GM23338 (cell line): ENCODE measurements around the gene PTPRN2. TPM values are rescaled to one million over a fixed set of nuclear protein-coding genes. Genes with fewer than 3 reads are reported as not detected.

Source experiments
- ATAC-seq: fragments of 200-7000 bp; cut with Tn5 transposase; 3 replicates; pipeline ENCODE4 v1.9.1; 2020
- DNase-seq: peaks from one replicate; pipeline ENCODE4 v3.0.0-alpha.2; 2015; ENCODE audit warnings: low spot score
- H2AFZ ChIP-seq: fragments of 200-600 bp; sonication (generic); 2 replicates; pipeline ENCODE4 v1.8.0; 2016; ENCODE audit warnings: antibody characterized with exemption, mild to moderate bottlenecking, moderate library complexity
- H3F3A ChIP-seq: fragments of 200-600 bp; sonication (generic); replicated peaks from 2 replicates; pipeline ENCODE4 v1.8.0; 2017; ENCODE audit warnings: antibody characterized with exemption, mixed run types, low read depth
- H3K27ac ChIP-seq: fragments of 200-600 bp; sonication (generic); 2 replicates; pipeline ENCODE4 v1.6.1; 2016; ENCODE audit warnings: low read depth
- H3K27me3 ChIP-seq: fragments of 200-600 bp; sonication (generic); 2 replicates; pipeline ENCODE4 v1.8.0; 2016; ENCODE audit warnings: mild to moderate bottlenecking, mixed run types, moderate library complexity; ENCODE audit not compliant: insufficient read depth
- H3K36me3 ChIP-seq: fragments of 200-600 bp; sonication (generic); 2 replicates; pipeline ENCODE4 v1.8.0; 2016; ENCODE audit warnings: mild to moderate bottlenecking; ENCODE audit not compliant: insufficient read depth
- H3K4me1 ChIP-seq: fragments of 200-600 bp; sonication (generic); 2 replicates; pipeline ENCODE4 v1.8.0; 2016; ENCODE audit warnings: mild to moderate bottlenecking, moderate library complexity; ENCODE audit not compliant: insufficient read depth
- H3K4me2 ChIP-seq: fragments of 200-600 bp; sonication (generic); 2 replicates; pipeline ENCODE4 v1.7.1; 2017; ENCODE audit warnings: mixed run types
- H3K4me3 ChIP-seq: fragments of 200-600 bp; sonication (generic); 2 replicates; pipeline ENCODE4 v1.6.1; 2016; ENCODE audit warnings: mixed run types
- H3K79me2 ChIP-seq: fragments of 200-600 bp; sonication (generic); replicated peaks from 2 replicates; pipeline ENCODE4 v1.8.0; 2017; ENCODE audit warnings: mild to moderate bottlenecking; ENCODE audit not compliant: insufficient read depth
- H3K9me2 ChIP-seq: fragments of 200-600 bp; sonication (generic); 2 replicates; pipeline ENCODE4 v1.8.0; 2017; ENCODE audit not compliant: insufficient read depth
- H4K20me1 ChIP-seq: fragments of 200-600 bp; sonication (generic); replicated peaks from 2 replicates; pipeline ENCODE4 v1.8.0; 2017; ENCODE audit warnings: mild to moderate bottlenecking; ENCODE audit not compliant: insufficient read depth
- H3K27ac Mint-ChIP-seq: 2 replicates; pipeline ENCODE4 v1.8.0; 2020; ENCODE audit warnings: inconsistent platforms, mild to moderate bottlenecking, moderate library complexity, mixed read lengths
- H3K27me3 Mint-ChIP-seq: 3 replicates; pipeline ENCODE4 v1.8.0; 2022; ENCODE audit warnings: low read depth, mild to moderate bottlenecking, moderate library complexity, mixed read lengths, inconsistent platforms; ENCODE audit not compliant: insufficient read depth, poor library complexity
- H3K36me3 Mint-ChIP-seq: 3 replicates; pipeline ENCODE4 v1.8.0; 2021; ENCODE audit warnings: low read depth, mild to moderate bottlenecking, inconsistent platforms, moderate library complexity, mixed read lengths
- H3K4me1 Mint-ChIP-seq: 3 replicates; pipeline ENCODE4 v1.8.0; 2020; ENCODE audit warnings: mild to moderate bottlenecking, inconsistent platforms, mixed read lengths
- H3K4me3 Mint-ChIP-seq: 3 replicates; pipeline ENCODE4 v1.8.0; 2021; ENCODE audit warnings: moderate library complexity, mild to moderate bottlenecking, inconsistent platforms, mixed read lengths
- H3K9me3 Mint-ChIP-seq: 3 replicates; pipeline ENCODE4 v1.8.0; 2020; ENCODE audit warnings: moderate library complexity, mild to moderate bottlenecking, inconsistent platforms, mixed read lengths
- EZH2 ChIP-seq: fragments of 200-600 bp; sonication (generic); IDR thresholded peaks from one replicate; pipeline ENCODE4 v1.8.0; 2017; ENCODE audit warnings: antibody characterized with exemption, mild to moderate bottlenecking, low read depth; ENCODE audit not compliant: unreplicated experiment
- EZH2phosphoT487 ChIP-seq: fragments of 200-600 bp; sonication (generic); IDR thresholded peaks from one replicate; pipeline ENCODE4 v1.8.1; 2018; ENCODE audit warnings: antibody characterized with exemption; ENCODE audit not compliant: unreplicated experiment
- JUNB ChIP-seq: IDR thresholded peaks from one replicate; pipeline ENCODE4 v1.6.1; 2016; ENCODE audit warnings: antibody characterized with exemption; ENCODE audit not compliant: unreplicated experiment
- NANOG ChIP-seq: IDR thresholded peaks from 2 replicates; pipeline ENCODE4 v1.6.1; 2016; ENCODE audit warnings: antibody characterized with exemption, borderline replicate concordance
- STAT1 ChIP-seq: IDR thresholded peaks from one replicate; pipeline ENCODE4 v1.6.1; 2016; ENCODE audit warnings: antibody characterized with exemption; ENCODE audit not compliant: unreplicated experiment
- polyA plus RNA-seq: library from polyadenylated mRNA; unstranded; fragments of >200 nt; fragmentation: Nextera tagmentation; extraction: Ambion mirVana; gene quantifications from 2 replicates; pipeline ENCODE4 v1.2.1, GENCODE V29; 2016
- total RNA-seq: library from RNA; depleted of rRNA; stranded (reverse); fragments of >200 nt; shearing (Covaris generic); gene quantifications from 2 replicates; pipeline ENCODE4 v1.2.3, GENCODE V29; 2014
- TF ChIP-seq, protein P1 (sequence below): fragments of 250-450 bp; sonication (Bioruptor Pico); IDR thresholded peaks from 2 replicates; pipeline ENCODE4 v1.5.0; 2020; ENCODE audit warnings: mild to moderate bottlenecking, moderate library complexity
- TF ChIP-seq, protein P2 (sequence below): IDR thresholded peaks from 2 replicates; pipeline ENCODE4 v1.6.1; 2016; ENCODE audit warnings: antibody characterized with exemption
- TF ChIP-seq, protein P3 (sequence below), 2 experiments: fragments of 200-600 bp in 1 of 2; sonication (generic) in 1 of 2; conservative IDR thresholded peaks; 2 replicates each; pipeline versions ENCODE4 v1.5.1 to v1.6.1; 2016 to 2017; ENCODE audit warnings: antibody characterized with exemption in 2 of 2, low read depth in 2 of 2, mild to moderate bottlenecking in 2 of 2, moderate library complexity in 1 of 2

The PTPRN2 gene
- total and polyA plus RNA-seq, 2 experiments from 2014 or later: 0.87 to 4.0 TPM

DNA sequence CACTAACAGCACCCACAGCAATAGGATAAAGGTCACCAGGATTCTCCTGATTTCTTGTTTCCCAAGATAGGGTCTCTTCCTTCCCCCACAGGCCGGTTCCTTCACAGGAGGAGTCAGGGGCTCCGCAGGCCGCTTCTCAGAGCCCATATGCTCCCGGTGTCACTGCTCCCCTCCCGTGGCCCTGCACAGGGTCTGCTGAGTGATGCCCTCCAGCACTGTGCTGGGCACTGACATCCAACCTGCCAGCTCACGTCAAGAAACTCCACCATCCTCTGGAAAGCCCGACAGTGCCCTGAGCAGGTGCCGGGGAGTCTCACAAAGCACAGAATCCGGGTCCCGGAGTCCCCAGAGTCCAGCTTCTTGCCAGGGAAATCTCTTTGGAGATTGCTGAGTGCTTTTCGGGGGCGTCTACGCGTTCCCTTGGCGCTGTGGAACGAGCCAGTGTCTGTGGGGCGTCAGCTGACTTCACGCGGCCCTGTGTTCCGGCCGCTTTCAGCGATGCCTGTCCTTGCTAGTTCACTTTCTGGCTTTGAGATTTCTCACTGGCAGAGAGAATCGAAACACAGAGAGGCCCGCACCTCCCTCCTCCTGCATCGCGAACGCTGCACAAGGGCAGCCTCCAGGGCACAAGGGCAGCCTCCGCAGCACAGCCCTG lies 683.3 kb downstream of the PTPRN2 start:
- Mint-ChIP-seq H3K27me3 (peaks cover 3% of the 10 kb centered on the region), H3K4me3 (no peak overlapping the region), H3K9me3 (peaks cover 98% of the 10 kb centered on the region), H3K27ac (no peak overlapping the region), H3K36me3 (peaks cover 50% of the 10 kb centered on the region), H3K4me1 (no peaks in the 10 kb centered on the region)
- H3K4me3 ChIP-seq: no peak overlapping the region
- H3F3A ChIP-seq: no peaks in the 10 kb centered on the region
- H4K20me1 ChIP-seq: no peaks in the 10 kb centered on the region
- no peak for ATAC-seq
- H3K9me2 ChIP-seq: no peaks in the 10 kb centered on the region
- no peak overlapping the region for H3K27ac ChIP-seq
- no peaks in the 10 kb centered on the region for H3K27me3 ChIP-seq
- H3K79me2 ChIP-seq: no peaks in the 10 kb centered on the region
- H3K36me3 ChIP-seq: no peaks in the 10 kb centered on the region
- no peak overlapping the region for H2AFZ ChIP-seq
- no peaks in the 10 kb centered on the region for H3K4me1 ChIP-seq
- no peak for DNase-seq
- H3K4me2 ChIP-seq: no peak overlapping the region
- no peak for TF ChIP-seq EZH2
- TF ChIP-seq, protein P1, sequence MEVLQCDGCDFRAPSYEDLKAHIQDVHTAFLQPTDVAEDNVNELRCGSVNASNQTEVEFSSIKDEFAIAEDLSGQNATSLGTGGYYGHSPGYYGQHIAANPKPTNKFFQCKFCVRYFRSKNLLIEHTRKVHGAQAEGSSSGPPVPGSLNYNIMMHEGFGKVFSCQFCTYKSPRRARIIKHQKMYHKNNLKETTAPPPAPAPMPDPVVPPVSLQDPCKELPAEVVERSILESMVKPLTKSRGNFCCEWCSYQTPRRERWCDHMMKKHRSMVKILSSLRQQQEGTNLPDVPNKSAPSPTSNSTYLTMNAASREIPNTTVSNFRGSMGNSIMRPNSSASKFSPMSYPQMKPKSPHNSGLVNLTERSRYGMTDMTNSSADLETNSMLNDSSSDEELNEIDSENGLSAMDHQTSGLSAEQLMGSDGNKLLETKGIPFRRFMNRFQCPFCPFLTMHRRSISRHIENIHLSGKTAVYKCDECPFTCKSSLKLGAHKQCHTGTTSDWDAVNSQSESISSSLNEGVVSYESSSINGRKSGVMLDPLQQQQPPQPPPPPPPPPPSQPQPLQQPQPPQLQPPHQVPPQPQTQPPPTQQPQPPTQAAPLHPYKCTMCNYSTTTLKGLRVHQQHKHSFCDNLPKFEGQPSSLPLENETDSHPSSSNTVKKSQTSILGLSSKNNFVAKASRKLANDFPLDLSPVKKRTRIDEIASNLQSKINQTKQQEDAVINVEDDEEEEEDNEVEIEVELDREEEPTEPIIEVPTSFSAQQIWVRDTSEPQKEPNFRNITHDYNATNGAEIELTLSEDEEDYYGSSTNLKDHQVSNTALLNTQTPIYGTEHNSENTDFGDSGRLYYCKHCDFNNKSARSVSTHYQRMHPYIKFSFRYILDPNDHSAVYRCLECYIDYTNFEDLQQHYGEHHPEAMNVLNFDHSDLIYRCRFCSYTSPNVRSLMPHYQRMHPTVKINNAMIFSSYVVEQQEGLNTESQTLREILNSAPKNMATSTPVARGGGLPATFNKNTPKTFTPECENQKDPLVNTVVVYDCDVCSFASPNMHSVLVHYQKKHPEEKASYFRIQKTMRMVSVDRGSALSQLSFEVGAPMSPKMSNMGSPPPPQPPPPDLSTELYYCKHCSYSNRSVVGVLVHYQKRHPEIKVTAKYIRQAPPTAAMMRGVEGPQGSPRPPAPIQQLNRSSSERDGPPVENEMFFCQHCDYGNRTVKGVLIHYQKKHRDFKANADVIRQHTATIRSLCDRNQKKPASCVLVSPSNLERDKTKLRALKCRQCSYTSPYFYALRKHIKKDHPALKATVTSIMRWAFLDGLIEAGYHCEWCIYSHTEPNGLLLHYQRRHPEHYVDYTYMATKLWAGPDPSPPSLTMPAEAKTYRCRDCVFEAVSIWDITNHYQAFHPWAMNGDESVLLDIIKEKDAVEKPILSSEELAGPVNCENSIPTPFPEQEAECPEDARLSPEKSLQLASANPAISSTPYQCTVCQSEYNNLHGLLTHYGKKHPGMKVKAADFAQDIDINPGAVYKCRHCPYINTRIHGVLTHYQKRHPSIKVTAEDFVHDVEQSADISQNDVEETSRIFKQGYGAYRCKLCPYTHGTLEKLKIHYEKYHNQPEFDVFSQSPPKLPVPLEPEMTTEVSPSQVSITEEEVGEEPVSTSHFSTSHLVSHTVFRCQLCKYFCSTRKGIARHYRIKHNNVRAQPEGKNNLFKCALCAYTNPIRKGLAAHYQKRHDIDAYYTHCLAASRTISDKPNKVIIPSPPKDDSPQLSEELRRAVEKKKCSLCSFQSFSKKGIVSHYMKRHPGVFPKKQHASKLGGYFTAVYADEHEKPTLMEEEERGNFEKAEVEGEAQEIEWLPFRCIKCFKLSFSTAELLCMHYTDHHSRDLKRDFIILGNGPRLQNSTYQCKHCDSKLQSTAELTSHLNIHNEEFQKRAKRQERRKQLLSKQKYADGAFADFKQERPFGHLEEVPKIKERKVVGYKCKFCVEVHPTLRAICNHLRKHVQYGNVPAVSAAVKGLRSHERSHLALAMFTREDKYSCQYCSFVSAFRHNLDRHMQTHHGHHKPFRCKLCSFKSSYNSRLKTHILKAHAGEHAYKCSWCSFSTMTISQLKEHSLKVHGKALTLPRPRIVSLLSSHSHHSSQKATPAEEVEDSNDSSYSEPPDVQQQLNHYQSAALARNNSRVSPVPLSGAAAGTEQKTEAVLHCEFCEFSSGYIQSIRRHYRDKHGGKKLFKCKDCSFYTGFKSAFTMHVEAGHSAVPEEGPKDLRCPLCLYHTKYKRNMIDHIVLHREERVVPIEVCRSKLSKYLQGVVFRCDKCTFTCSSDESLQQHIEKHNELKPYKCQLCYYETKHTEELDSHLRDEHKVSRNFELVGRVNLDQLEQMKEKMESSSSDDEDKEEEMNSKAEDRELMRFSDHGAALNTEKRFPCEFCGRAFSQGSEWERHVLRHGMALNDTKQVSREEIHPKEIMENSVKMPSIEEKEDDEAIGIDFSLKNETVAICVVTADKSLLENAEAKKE: no peak
- no peak for TF ChIP-seq EZH2phosphoT487
- TF ChIP-seq NANOG: no peak
- no peak for TF ChIP-seq STAT1
- TF ChIP-seq, protein P2, sequence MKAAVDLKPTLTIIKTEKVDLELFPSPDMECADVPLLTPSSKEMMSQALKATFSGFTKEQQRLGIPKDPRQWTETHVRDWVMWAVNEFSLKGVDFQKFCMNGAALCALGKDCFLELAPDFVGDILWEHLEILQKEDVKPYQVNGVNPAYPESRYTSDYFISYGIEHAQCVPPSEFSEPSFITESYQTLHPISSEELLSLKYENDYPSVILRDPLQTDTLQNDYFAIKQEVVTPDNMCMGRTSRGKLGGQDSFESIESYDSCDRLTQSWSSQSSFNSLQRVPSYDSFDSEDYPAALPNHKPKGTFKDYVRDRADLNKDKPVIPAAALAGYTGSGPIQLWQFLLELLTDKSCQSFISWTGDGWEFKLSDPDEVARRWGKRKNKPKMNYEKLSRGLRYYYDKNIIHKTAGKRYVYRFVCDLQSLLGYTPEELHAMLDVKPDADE: no peak
- TF ChIP-seq, protein P3, sequence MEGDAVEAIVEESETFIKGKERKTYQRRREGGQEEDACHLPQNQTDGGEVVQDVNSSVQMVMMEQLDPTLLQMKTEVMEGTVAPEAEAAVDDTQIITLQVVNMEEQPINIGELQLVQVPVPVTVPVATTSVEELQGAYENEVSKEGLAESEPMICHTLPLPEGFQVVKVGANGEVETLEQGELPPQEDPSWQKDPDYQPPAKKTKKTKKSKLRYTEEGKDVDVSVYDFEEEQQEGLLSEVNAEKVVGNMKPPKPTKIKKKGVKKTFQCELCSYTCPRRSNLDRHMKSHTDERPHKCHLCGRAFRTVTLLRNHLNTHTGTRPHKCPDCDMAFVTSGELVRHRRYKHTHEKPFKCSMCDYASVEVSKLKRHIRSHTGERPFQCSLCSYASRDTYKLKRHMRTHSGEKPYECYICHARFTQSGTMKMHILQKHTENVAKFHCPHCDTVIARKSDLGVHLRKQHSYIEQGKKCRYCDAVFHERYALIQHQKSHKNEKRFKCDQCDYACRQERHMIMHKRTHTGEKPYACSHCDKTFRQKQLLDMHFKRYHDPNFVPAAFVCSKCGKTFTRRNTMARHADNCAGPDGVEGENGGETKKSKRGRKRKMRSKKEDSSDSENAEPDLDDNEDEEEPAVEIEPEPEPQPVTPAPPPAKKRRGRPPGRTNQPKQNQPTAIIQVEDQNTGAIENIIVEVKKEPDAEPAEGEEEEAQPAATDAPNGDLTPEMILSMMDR (conservative IDR thresholded peaks at IDR 0.05; ENCODE audit: low read depth in 2 of 2): no peak
- TF ChIP-seq JUNB: no peak
